ENCODE data around the gene CETN3. TPM values are rescaled to one million over a fixed set of nuclear protein-coding genes. Genes with fewer than 3 reads are reported as not detected.

CETN3 gene
- total and polyA plus RNA-seq, 2 experiments from 2014 or later: 49.2 to 85.8 TPM

GRCh38 chr5:90368454-90369246 lies 40.9 kb downstream of the CETN3 start:
- Histone ChIP-seq H3K27ac (no peak overlapping the region), H3K4me1 (ENCODE audit: low read depth) (no peaks in the 10 kb centered on the region), H3K9me3 (ENCODE audit: low read depth) (no peaks in the 10 kb centered on the region), H3K36me3 (no peaks in the 10 kb centered on the region), H3K27me3 (no peaks in the 10 kb centered on the region), H3K4me3 (no peak overlapping the region)
- no peak for DNase-seq (ENCODE audit: low read depth in 1 of 2, low spot score in 1 of 2)
- no peak for TF ChIP-seq CTCF (IDR thresholded peaks at IDR 0.05; ENCODE audit: low read depth, low read length)

- no peak for TF ChIP-seq CTCF (IDR thresholded peaks at IDR 0.05; ENCODE audit: low read depth, low read length)
- H3K4me1 ChIP-seq (ENCODE audit: low read depth): no peaks in the 10 kb centered on the region
- H3K27me3 ChIP-seq: no peaks in the 10 kb centered on the region
- H3K4me3 ChIP-seq: no peak overlapping the region
- no peak for DNase-seq (ENCODE audit: low read depth in 1 of 2, low spot score in 1 of 2)
- no peaks in the 10 kb centered on the region for H3K36me3 ChIP-seq
- no peaks in the 10 kb centered on the region for H3K9me3 ChIP-seq (ENCODE audit: low read depth)
- H3K27ac ChIP-seq: no peak overlapping the region
Observed at GRCh38 chr5:90367879-90368278, 41.7 kb downstream of the CETN3 start.

GRCh38 chr5:90366948-90367347 lies 42.6 kb downstream of the CETN3 start:
- Histone ChIP-seq H3K27me3 (no peaks in the 10 kb centered on the region), H3K4me1 (ENCODE audit: low read depth) (no peaks in the 10 kb centered on the region), H3K9me3 (ENCODE audit: low read depth) (no peaks in the 10 kb centered on the region), H3K36me3 (no peaks in the 10 kb centered on the region), H3K27ac (no peak overlapping the region), H3K4me3 (no peak overlapping the region)
- TF ChIP-seq CTCF (IDR thresholded peaks at IDR 0.05; ENCODE audit: low read depth, low read length): no peak
- DNase-seq (ENCODE audit: low read depth in 1 of 2, low spot score in 1 of 2): no peak

- Histone ChIP-seq H3K9me3 (ENCODE audit: low read depth) (no peaks in the 10 kb centered on the region), H3K27ac (no peak overlapping the region), H3K4me3 (no peak overlapping the region), H3K27me3 (no peaks in the 10 kb centered on the region), H3K36me3 (no peaks in the 10 kb centered on the region), H3K4me1 (ENCODE audit: low read depth) (no peaks in the 10 kb centered on the region)
- no peak for DNase-seq (ENCODE audit: low read depth in 1 of 2, low spot score in 1 of 2)
- no peak for TF ChIP-seq CTCF (IDR thresholded peaks at IDR 0.05; ENCODE audit: low read depth, low read length)
Observed at GRCh38 chr5:90365328-90365727, 44.2 kb downstream of the CETN3 start.

- Histone ChIP-seq H3K9me3 (ENCODE audit: low read depth) (no peaks in the 10 kb centered on the region), H3K4me1 (ENCODE audit: low read depth) (peaks cover 4% of the 10 kb centered on the region), H3K27ac (no peak overlapping the region), H3K4me3 (no peak overlapping the region), H3K36me3 (no peaks in the 10 kb centered on the region), H3K27me3 (no peaks in the 10 kb centered on the region)
- DNase-seq (ENCODE audit: low read depth in 1 of 2, low spot score in 1 of 2): no peak
- TF ChIP-seq CTCF (IDR thresholded peaks at IDR 0.05; ENCODE audit: low read depth, low read length): no peak
Observed at GRCh38 chr5:90359073-90359920, 50.3 kb downstream of the CETN3 start.
